Fibroblast of the aortic adventitia (primary cell): ENCODE measurements around the gene MYH7. TPM values are rescaled to one million over a fixed set of nuclear protein-coding genes. Genes with fewer than 3 reads are reported as not detected.
"Not testable (repeated sequence)": the region's sequence is repeated elsewhere in the genome, so short reads cannot be mapped to it uniquely, and the experiment has no call there.

Source experiments
- DNase-seq: peaks from one replicate; pipeline ENCODE4 v3.0.0-alpha.2; 2010; ENCODE audit warnings: low read depth
- H3K4me3 ChIP-seq: 2 replicates; pipeline ENCODE4 v1.5.1; 2011; ENCODE audit warnings: low read depth, mild to moderate bottlenecking, control low read depth, low read length, moderate library complexity
- total RNA-seq: library from RNA; depleted of rRNA; stranded (reverse); fragments of >200 nt; gene quantifications from 2 replicates; pipeline ENCODE4 v1.2.3, GENCODE V29; 2012; ENCODE audit warnings: low replicate concordance
- TF ChIP-seq, protein P1 (sequence below): IDR thresholded peaks from 2 replicates; pipeline ENCODE4 v1.5.1; 2011; ENCODE audit warnings: mild to moderate bottlenecking, low read length, control low read depth, inconsistent platforms; ENCODE audit not compliant: insufficient read depth

The MYH7 gene
- total RNA-seq, 1 donor: not detected

DNA sequence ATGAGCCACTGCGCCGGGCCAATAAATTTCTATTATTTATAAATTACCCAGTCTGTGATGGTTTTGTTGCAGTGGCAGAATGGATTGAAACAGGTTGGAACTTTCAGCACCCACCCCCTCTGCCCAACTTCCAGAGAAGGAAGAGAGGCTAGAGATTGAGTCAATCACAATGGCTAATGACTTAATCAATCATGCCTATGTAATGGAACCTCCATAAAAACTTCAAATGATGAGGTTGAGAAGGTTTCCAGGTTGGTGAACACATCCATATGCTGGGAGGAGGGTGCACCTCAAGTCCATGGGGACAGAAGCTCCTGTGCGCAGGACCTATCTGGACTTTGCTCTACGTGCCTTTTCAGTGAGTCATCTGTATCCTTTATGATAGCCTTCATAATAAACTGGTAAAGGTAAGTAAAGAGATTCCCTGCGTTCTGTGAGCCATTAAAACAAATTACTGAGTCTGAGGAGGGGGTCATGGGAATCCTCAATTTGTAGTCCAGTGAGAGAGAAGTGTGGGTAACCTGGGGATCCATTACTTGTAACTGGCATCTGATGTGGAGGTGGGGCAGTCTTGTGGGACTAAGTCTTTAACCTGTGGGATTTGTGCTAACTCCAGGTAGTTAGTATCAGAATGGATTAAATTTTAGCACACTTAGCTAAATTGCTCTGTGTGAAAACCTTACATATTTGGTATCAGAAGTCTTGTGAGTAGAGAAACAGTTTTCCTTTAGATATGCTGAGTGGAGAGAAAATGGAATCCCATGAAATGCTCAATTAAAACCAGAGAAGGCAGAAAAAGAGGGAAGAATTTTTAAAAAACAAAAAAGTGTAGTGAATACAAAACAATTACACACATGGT lies 22.4 kb upstream of the MYH7 start:
- no peak for DNase-seq
- TF ChIP-seq, protein P1, sequence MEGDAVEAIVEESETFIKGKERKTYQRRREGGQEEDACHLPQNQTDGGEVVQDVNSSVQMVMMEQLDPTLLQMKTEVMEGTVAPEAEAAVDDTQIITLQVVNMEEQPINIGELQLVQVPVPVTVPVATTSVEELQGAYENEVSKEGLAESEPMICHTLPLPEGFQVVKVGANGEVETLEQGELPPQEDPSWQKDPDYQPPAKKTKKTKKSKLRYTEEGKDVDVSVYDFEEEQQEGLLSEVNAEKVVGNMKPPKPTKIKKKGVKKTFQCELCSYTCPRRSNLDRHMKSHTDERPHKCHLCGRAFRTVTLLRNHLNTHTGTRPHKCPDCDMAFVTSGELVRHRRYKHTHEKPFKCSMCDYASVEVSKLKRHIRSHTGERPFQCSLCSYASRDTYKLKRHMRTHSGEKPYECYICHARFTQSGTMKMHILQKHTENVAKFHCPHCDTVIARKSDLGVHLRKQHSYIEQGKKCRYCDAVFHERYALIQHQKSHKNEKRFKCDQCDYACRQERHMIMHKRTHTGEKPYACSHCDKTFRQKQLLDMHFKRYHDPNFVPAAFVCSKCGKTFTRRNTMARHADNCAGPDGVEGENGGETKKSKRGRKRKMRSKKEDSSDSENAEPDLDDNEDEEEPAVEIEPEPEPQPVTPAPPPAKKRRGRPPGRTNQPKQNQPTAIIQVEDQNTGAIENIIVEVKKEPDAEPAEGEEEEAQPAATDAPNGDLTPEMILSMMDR: no peak
- H3K4me3 ChIP-seq: no peak overlapping the region

DNA sequence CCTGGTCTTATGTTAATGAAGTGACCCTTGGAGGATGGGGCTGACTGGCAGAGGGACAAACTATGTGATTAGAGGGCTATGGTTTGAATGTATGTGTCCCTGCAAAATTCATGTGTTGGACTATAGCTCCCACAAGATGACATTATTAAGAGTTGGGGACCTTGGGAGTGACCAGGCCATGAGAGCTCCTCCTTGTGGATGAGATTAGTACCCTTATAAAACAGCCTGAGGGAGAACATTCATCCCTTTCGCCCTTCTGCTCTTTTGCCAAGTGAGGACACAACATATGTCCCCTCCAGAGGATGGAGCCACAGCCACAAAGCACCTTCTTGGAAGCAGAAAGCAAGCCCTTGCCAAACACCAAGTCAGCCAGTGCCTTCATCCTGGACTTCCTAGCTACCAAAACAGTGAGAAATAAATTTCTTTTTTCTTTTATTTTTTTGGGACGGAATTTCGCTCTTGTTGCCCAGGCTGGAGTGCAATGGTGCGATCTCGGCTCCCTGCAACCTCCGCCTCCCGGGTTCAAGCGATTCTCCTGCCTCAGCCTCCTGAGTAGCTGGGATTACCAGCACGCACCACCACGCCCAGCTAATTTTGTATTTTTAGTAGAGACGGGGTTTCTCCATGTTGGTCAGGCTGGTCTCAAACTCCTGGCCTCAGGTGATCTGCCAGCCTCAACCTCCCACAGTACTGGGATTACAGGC lies 21.6 kb upstream of the MYH7 start:
- not testable (repeated sequence) for DNase-seq, H3K4me3 ChIP-seq

DNA sequence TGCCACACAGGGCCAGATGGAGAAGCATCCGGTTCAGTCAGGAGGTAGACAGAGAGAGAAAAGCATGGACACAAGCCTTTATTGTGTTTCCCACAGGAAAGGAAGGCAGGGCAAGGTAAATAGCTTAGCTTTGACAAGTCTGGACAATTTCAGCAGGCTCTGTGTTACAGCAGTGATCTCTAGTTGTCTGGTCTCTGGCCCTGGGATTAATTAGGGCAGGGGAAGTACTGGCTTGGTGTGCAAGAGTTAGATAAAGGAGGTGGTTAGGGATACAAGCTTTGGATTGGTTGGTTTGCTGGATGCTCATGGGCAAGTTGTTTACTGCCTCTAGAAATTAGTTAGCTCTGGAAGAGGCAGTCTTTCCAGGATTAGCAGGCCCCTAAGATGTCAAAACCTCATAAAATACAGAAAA lies 19.0 kb upstream of the MYH7 start:
- no peak for DNase-seq
- H3K4me3 ChIP-seq: no peak overlapping the region
- TF ChIP-seq, protein P1: no peak

DNA sequence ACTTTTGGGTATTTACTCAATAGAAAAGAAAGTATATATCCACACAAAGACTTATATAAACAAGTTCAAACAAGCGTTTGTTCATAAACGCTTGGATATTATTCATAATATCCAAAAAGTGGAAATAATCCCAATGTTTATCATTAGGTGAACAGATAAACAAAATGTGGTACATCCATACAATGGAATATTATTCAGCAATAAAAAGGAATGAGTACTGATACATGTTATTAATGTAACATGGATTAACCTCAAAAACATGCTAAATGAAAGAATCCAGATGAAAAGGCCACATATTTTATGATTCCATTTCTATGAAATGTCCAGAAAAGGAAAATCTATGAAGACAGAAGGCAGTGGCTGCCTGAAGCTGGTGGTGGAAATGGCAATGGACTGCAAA lies 16.8 kb upstream of the MYH7 start:
- no peak overlapping the region for H3K4me3 ChIP-seq
- DNase-seq: no peak
- TF ChIP-seq, protein P1: no peak

DNA sequence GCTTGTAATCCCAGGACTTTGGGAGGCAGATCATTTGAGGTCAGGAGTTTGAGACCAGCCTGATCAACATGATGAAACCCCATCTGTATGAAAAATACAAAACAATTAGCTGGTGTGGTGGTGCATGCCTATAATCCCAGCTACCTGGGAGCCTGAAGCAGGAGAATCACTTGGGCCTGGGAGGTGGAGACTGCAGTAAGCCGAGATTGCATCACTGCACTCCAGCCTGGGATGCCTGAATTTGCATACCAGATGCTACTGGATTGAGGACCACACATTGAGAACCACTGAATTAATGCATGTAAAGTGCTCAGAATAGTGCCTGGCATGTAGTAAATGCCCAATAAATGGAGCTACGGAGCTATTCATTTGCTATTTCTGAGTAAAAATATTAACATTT lies 14.9 kb upstream of the MYH7 start:
- H3K4me3 ChIP-seq: no peak overlapping the region
- no peak for DNase-seq
- TF ChIP-seq, protein P1: no peak

DNA sequence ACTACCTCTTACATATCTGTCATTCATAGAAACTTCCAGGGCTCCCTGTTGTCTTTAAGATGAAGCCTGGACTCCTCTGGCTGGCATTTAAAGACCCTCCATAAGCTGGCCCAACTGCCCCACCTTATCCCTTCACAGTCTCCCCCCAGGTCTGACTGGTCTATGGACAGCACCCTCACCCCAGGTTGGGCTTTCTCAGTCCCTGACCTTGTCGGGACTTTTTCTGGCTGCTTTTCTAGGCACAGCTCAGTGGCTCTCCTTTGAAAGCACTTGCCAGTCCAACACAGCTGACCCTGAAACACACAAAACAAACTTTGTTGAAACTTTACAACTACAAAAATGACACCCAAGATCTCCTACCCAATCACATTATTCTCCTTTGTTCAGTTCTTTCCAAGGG lies 13.9 kb upstream of the MYH7 start:
- no peak overlapping the region for H3K4me3 ChIP-seq
- no peak for DNase-seq
- TF ChIP-seq, protein P1: no peak
